Activated T-helper 9 cell treated with anti-CD3 and anti-CD28 coated beads, Interleukin-2, amount 50 U/mL, for 16 hours (primary cell): Measurements from ENCODE around the gene CFAP92.

Experiments used
- DNase-seq: peaks from one replicate; pipeline ENCODE4 v3.0.0-alpha.2; 2020; ENCODE audit warnings: low read depth

CFAP92 gene, protein sequence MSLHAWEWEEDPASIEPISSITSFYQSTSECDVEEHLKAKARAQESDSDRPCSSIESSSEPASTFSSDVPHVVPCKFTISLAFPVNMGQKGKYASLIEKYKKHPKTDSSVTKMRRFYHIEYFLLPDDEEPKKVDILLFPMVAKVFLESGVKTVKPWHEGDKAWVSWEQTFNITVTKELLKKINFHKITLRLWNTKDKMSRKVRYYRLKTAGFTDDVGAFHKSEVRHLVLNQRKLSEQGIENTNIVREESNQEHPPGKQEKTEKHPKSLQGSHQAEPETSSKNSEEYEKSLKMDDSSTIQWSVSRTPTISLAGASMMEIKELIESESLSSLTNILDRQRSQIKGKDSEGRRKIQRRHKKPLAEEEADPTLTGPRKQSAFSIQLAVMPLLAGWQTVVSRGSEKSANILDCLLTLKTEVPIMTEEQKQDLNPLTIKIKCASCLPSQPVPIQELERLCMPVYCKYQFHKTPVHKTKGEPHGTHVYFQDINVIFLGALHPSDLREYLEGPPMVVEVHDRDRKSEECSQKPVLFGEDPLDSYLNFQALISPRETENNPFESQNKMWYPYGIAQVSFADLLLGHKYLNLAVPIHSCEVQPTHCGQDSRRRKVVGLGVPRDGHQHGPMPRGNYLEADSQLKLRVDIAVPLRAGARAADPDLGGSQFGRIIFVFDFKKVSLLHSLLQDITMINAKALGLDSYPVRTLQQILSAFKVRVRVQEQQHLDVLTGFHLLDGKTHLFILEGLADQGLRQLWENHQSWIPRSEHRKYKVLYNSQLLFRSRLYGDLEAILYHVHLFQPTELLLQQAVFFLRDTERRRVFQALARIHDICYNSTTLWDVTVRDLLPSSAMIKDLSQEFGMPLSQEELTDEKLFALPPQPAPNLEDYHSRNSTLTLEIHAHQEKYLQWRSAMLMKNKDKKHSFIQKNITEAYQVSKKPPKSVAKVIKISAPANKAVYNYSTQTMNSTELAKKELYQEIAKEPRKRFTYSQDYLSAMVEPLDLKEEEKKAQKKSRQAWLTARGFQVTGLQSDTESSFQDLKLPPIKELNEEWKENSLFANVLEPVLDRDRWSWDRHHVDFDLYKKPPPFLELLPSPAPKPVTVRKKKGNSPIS

DNA sequence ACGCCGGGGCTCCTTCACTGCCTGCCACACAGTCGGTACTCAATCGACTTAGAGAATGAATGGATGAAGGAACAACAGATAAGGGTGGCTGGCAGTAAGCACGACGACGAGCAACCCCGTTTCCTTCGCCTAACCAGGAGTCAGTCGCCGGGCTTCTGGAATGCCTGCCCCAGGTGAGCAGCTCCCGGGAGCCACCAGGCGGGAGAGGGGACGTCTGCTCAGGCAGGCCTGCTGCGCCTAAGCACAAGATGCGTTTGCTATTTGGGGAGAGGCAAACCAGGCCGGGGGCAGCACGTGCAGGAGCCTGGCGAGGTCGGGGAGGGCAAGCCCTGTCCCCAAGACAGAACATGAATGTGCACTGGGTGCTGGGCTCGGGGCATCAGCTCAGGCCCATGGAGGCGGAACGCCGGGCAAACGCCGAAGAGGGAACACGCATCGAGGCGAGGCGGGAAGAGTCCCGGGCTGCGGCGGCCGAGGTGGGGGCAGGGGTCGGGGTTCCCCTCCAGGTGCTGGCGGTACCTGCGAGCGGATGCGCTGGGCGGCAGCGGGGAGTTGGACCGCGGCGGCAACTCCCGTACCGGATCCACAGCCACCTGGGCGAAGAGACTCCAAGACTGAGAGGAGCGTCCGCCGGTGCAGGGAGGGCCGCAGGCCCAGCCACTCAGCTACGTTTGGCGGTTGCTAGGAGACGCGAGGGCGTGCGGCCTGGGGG, at the start of gene CFAP92:
Gene CFAP92 (minus strand): TSS at position 616 of the 712 bp plus-strand sequence. CDS start 772 bp downstream, outside the sequence.
- DNase-seq = peak; percentile 85

DNA sequence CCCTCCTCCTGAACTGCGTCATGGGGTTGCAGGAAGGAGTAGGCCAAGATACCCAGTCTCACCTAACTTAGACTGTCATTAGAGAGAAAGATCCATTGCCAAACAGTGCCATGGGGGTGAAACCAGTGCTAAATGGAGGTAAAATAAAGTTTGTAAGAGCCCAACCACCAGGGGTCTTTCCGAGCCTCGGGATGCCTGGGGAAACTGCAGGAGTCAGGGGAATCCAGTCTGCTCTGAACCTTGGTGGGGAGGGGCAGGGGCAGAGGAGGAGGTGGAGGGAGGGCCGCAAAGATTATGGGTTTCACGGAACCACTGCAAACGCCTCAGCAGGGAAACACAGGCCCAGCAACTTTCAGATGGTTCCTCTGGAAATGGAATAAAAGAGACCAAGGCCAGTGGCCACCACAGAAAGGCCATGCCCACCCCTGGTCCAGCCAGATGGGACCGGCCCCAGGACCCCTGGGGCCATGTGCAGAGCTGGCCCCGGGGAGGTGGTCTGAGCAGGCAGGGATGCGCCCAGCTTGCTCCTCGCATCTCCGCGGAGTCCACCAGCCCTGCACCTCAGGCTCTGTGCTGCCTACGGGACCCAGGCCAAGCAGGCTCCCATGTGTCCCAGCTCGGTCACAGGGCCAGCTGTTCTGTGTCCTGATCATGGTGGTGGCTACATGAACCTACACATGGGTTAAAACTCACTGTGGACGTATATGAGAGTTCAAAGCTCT, 46.9 kb upstream of the CFAP92 start:
- no peak for DNase-seq

DNA sequence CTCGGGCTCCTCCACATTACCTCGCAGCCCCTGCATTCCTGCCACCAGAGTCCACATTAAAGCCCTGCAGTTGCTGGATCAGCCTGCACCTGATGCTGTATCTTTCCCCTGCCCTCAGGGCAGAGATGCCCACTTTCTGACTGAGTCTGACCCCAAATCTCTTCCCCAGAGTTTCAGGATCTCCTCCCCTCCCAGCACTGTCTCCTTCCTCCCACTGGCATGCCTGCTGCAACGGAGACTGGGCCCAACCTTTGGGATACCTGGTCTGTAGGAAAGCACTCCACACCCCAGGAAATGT, 46.1 kb upstream of the CFAP92 start:
- no peak for DNase-seq

- no peak for DNase-seq
These were observed 45.6 kb upstream of the CFAP92 start for GRCh38 chr3:129039271-129040038.

GRCh38 chr3:129038121-129038855, 44.4 kb upstream of the CFAP92 start:
- DNase-seq = no peak

GRCh38 chr3:129037093-129037419, 43.2 kb upstream of the CFAP92 start:
- DNase-seq = no peak

GRCh38 chr3:129036222-129037092, 42.6 kb upstream of the CFAP92 start:
- DNase-seq = no peak

DNA sequence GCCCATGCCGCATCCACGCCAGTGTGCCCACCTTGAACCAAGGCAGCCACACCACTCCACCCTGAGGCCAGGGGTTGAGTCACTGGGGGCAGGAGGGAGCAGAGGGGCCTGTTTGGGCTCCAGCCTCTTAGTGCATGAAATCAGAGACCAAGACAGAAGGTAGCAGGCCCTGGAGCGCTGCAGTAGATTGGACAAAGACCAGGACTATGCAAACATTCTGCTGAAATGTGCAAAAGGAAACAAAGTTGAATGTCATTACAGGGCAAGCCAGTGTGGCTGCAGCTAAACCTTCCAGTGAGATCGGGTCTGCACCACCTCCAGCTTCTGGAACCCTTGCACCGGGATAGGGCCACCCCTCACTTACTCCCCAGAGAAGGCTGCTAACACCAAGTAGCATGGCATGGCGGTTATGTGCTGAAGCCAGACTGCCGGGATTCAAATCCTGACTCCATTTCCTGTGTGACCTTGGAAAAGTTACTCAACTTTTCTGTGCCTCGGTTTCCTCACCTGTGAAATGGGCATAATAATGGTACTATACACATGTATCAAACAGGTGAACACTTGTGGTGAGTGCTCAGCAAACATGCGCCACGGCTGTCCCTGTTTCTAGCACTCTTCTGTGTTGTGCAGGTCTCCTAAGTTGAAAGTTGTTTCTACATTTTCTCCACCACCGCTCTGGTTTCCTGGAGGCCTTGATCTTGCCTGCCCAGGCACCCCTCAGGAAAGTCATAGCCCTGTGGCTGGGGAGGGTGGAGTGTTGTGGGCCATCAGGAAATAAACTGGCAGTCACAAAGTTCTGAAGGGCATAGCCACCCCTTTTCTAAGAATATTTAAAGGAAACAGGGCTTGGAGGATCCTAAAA, 41.7 kb upstream of the CFAP92 start:
- DNase-seq = no peak

GRCh38 chr3:129034642-129035041, 40.8 kb upstream of the CFAP92 start:
- DNase-seq = no peak

DNA sequence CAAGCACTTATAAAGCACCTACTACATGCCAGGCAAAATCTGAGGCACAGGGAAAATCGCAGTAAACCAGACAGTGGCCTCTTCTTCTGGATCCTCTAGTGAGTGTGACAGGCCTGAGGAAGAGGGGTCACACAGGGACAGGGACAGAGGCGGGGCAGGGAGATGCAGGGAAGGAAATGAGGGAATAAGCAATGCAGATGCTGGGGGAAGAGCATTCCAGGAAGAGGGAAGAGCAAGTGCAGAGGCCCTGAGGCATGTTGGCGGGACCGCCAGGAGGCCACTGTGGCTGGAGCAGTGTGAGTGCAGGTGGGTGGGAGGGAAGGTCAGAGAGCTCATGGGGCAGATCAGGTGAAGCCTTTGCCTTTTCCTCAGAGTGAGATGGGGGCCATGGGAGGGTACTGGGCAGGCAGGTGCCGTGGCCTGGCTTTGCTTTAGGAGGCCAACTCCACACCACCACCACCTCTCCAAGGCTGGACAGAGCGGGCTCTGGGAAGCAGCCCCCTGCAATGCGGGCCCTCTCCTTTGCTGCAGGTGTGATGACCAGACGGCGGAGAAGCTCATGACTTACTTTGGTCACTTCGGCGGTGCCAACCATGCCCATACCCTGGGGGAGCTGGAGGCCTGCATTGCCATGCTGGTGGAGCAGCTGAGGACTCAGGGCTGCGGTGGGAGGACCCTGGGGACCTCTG, 39.9 kb upstream of the CFAP92 start:
- DNase-seq = no peak

- DNase-seq = no peak
These were observed 39.3 kb upstream of the CFAP92 start for GRCh38 chr3:129033151-129033550.

DNA sequence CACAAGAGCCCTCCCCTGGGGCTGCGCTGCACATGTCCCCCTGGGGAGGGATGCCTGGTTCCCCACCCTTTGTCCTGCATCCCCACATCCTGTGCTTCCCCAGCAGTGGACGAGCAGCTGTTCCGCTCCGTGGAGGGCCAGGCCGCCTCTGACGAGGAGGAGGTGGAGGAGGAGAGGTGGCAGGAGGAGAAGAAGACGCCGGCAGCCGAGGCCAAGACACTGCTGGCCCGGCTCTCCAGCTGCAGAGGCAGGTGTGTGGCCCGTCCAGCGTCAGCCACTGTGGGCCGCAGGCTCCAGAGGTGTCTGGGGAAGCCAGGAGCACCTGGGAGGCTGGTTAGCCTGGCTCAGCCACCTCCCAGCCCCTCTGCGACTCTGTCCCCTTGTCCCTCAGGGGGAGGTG, 38.8 kb upstream of the CFAP92 start:
- DNase-seq = no peak

DNA sequence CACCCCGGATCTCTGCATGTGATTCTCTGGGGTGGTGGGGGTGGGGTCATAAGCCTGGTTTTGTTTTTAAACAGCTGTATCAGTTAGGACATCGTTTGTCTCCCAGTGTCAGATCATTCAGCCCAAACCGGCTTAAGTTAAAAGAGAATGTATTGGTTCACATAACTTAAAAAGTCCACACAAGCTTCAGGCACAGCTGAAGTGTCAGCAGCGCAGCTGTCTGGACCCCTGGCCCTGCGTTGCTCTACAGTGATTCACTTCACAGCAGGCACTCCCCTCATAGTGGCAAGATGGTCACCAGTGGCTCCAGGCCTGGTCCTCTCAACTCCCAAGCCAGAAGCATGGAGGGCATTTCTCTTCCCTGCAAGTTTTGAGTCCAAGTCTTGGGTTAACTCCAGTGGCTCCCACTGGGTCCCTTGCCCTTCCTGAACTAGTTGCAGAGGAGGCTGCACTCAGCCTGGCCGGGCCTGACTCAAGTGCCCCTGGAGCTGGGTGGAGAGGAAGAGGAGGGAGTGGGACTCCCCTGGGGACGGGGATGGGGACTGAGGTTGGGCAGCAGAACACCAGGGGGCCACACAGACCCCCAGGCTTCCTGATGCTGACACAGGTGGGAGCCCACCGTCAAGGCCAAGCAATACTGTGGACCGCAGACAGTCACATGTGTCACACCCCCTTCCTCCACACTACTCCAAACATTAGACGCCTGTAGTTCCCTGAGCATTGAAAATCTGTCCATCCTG, 37.8 kb upstream of the CFAP92 start:
- DNase-seq = no peak

DNA sequence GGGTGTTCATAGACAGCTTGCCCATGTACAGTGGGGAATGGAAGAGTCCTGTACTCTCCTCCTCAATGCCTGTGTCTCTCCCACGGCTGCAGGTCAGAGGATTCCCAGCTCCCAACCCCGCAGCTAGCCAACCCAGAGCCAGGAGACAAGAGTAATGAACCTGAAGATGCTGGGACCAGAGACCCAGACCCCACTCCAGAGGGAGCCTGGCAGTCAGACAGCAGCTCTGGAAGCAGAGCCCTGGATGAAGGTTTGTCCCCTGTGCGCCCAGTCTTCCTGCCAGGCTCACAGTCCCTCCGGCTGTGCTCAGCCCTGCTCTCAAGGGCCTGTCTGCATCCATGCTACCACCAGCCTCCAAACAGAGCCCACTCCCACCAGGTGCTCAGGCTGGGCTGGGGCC, 36.7 kb upstream of the CFAP92 start:
- no peak for DNase-seq

- no peak for DNase-seq
These were observed 35.0 kb upstream of the CFAP92 start for GRCh38 chr3:129028866-129029265.

DNA sequence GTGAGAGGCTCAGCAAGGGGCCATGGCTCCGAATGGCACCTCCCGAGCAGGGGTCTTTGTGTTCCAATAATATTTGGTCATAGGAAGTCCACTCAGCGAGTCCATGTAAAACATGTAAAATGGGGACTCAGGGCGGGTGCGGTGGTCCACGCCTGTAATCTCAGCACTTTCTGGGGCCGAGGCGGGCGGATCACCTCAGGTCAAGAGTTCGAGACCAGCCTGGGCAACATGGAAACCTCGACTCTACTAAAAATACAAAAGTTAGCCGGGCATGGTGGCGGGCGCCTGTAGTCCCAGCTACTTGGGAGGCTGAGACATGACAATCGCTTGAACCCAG, 33.6 kb upstream of the CFAP92 start:
- no peak for DNase-seq
